ENCODE results near the gene INPP4A. TPM values are rescaled to one million over a fixed set of nuclear protein-coding genes. Genes with fewer than 3 reads are reported as not detected.

INPP4A gene
- total and polyA plus RNA-seq, 10 of the 15 experiments (the other 5 are each of a cell fraction or from before 2014, with no cell fraction given): 4.7 to 62.3 (median 36.9) TPM

DNA sequence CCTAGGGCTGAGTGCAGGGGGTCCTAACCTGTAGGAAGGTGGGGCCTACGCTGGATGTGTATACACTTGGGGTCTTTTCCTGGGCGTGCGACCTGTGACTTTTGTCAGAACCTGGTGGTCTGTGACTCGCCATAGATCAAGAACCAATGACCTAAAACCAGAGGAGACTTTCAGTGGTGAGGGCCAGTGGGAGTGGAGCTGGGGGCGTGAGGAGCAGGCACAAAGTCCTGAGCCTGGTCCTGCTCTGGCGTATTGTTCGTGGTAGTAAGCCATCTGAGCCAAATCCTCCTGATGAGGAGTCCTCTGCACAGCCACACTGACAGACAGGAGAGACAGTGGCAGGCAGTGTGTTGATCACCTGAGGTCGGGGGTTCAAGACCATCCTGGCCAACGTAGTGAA is 8.9 kb downstream of the INPP4A start:
- Histone ChIP-seq H2AFZ (ENCODE audit: control insufficient read depth, low read depth, low read length) (no peak overlapping the region), H4K20me1 (ENCODE audit: control insufficient read depth, insufficient read depth) (no peaks in the 10 kb centered on the region; the same call in 1 of the 2 replicates), H3K4me1 (ENCODE audit: control insufficient read depth, insufficient read depth, low read length) (peaks cover 62% of the 10 kb centered on the region), H3K36me3 (ENCODE audit: control insufficient read depth in 2 of 2, insufficient read depth in 2 of 2, low read length in 1 of 2) (peaks cover 6 to 18% of the 10 kb centered on the region in 2 experiments; a peak in 3 of 4 replicates), H3K9me3 (replicated peaks; ENCODE audit: control insufficient read depth, insufficient read depth, low read length) (no peaks in the 10 kb centered on the region), H3K79me2 (ENCODE audit: control insufficient read depth, insufficient read depth, low read length) (peaks cover 96% of the 10 kb centered on the region), H3K4me3 (no peak overlapping the region), H3K9ac (ENCODE audit: control insufficient read depth, insufficient read depth, low read length) (no peak overlapping the region), H3K4me2 (ENCODE audit: control insufficient read depth, insufficient read depth) (0 out of 2 replicates have a peak overlapping the region, but pooled peaks have one; percentile 7), H3K27ac (ENCODE audit: control insufficient read depth, insufficient read depth) (peak overlapping the region; percentile 27; the same call in 1 of the 2 replicates), H3K27me3 (replicated peaks in 1 of 2; ENCODE audit: control insufficient read depth in 2 of 2, insufficient read depth in 2 of 2, low read length in 1 of 2) (no peaks in the 10 kb centered on the region)
- RAD21 ChIA-PET (ENCODE audit: unreplicated experiment): interaction anchor here (1.8 to 13.1 kb wide), 5 partner anchors 14 to 35 kb away, joined by 5 to 199 read pairs (median 8); no protein-coding TSS in a partner anchor
- no TSS peak for BruUV-seq (replicated peaks)
- FAIRE-seq (no peak), ATAC-seq (no peak), DNase-seq (ENCODE audit: low read depth, low spot score) (no peak)
- TF ChIP-seq ZBED1 (IDR thresholded peaks at IDR 0.05; ENCODE audit: borderline replicate concordance): no peak
- TF ChIP-seq NBN (IDR thresholded peaks at IDR 0.05): 0 out of 2 replicates have a peak, but pooled peaks have one; percentile 6
- 0 out of 2 replicates have a peak, but pooled peaks have one; percentile 34 for TF ChIP-seq WRNIP1 (IDR thresholded peaks at IDR 0.05; ENCODE audit: borderline replicate concordance, low read depth, low read length)
- SMC1A ChIA-PET (ENCODE audit: uncharacterized antibody, unreplicated experiment): interaction anchor here (1.0 to 28.2 kb wide), 4 partner anchors 11 to 103 kb away, joined by 3 to 816 read pairs (median 217); no protein-coding TSS in a partner anchor
- in situ Hi-C loops (cut with MboI): no loop called here
- WGBS (ENCODE audit: insufficient coverage, insufficient replicate concordance, low lambda C conversion rate, missing lambda C conversion rate): 88% methylated on average over 9 of the region's 9 CpGs
- CTCF ChIA-PET: interaction anchor here (0.7 to 5.3 kb wide), 6 partner anchors 11 to 65 kb away, joined by 3 to 32 read pairs (median 4); no protein-coding TSS in a partner anchor
- POLR2A ChIA-PET: interaction anchor here (0.6 to 27.0 kb wide), 6 partner anchors 8 to 1918 kb away, joined by 3 to 545 read pairs (median 16); no protein-coding TSS in a partner anchor
- intact Hi-C loops (cut with micrococcal nuclease; ENCODE audit: unreplicated experiment): no loop called here

DNA sequence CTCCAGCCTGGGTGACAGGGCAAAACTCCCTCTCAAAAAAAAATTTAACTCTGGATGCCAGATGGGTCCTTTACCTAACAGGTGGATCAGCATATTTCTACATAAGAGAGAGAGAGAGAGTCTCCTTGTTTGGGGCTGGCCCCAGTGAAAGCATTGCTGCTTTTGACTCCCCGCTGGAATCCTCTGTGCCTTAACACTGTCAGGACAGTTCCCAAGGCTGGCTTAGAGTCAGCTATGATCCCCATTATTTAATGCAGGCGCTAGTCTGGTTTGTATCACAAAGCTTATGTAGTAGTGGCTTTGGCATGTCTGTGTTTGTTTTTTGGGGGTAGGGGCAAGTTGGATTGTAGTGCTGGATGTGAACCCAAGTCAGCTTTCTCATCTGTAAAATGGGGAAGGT is 9.4 kb downstream of the INPP4A start:
- ChIA-PET SMC1A (ENCODE audit: uncharacterized antibody, unreplicated experiment) (interaction anchor here (2.1 to 28.2 kb wide), 3 partner anchors 10 to 103 kb away, joined by 9 to 816 read pairs (median 425); no protein-coding TSS in a partner anchor), RAD21 (ENCODE audit: unreplicated experiment) (interaction anchor here (0.7 to 13.1 kb wide), 6 partner anchors 7 to 65 kb away, joined by 3 to 199 read pairs (median 10); no protein-coding TSS in a partner anchor), POLR2A (interaction anchor here (3.1 to 27.0 kb wide), 3 partner anchors 12 to 27 kb away, joined by 8 to 545 read pairs (median 271); no protein-coding TSS in a partner anchor), CTCF (interaction anchor here (0.7 to 5.3 kb wide), 6 partner anchors 11 to 33 kb away, joined by 3 to 32 read pairs (median 6); no protein-coding TSS in a partner anchor)
- peak overlapping the region; percentile 53; the same call in 1 of the 2 replicates for H3K4me3 ChIP-seq
- H3K4me2 ChIP-seq (ENCODE audit: control insufficient read depth, insufficient read depth): peak overlapping the region; percentile 65
- no peaks in the 10 kb centered on the region; the same call in 1 of the 2 replicates for H4K20me1 ChIP-seq (ENCODE audit: control insufficient read depth, insufficient read depth)
- DNase-seq (ENCODE audit: low read depth, low spot score) (no peak), ATAC-seq (no peak), FAIRE-seq (no peak)
- TF ChIP-seq SMARCA5 (IDR thresholded peaks at IDR 0.05) (peak; percentile 37; the same call in 1 of the 2 replicates), ZNF274 (IDR thresholded peaks at IDR 0.05; ENCODE audit: insufficient read depth, insufficient read length) (no peak), TCF12 (IDR thresholded peaks at IDR 0.05; ENCODE audit: low read depth, low read length) (no peak)
- H2AFZ ChIP-seq (ENCODE audit: control insufficient read depth, low read depth, low read length): no peak overlapping the region
- intact Hi-C loops (cut with micrococcal nuclease; ENCODE audit: unreplicated experiment) (loop anchor here (2.0 kb wide), 1 partner anchor 41 kb away; no protein-coding TSS in a partner anchor), in situ Hi-C loops (cut with MboI) (no loop called here)
- H3K27ac ChIP-seq (ENCODE audit: control insufficient read depth, insufficient read depth): peak overlapping the region; percentile 77
- BruUV-seq (replicated peaks): no TSS peak
- 0 out of 2 replicates have a peak overlapping the region, but pooled peaks have one; percentile 21 for H3K9ac ChIP-seq (ENCODE audit: control insufficient read depth, insufficient read depth, low read length)
- no peaks in the 10 kb centered on the region for H3K27me3 ChIP-seq (replicated peaks in 1 of 2; ENCODE audit: control insufficient read depth in 2 of 2, insufficient read depth in 2 of 2, low read length in 1 of 2)
- no peaks in the 10 kb centered on the region for H3K9me3 ChIP-seq (replicated peaks; ENCODE audit: control insufficient read depth, insufficient read depth, low read length)
- peaks cover 96% of the 10 kb centered on the region for H3K79me2 ChIP-seq (ENCODE audit: control insufficient read depth, insufficient read depth, low read length)
- 68% methylated on average over 2 of the region's 2 CpGs for WGBS (ENCODE audit: insufficient coverage, insufficient replicate concordance, low lambda C conversion rate, missing lambda C conversion rate)
- H3K4me1 ChIP-seq (ENCODE audit: control insufficient read depth, insufficient read depth, low read length): peaks cover 68% of the 10 kb centered on the region
- H3K36me3 ChIP-seq (ENCODE audit: control insufficient read depth in 2 of 2, insufficient read depth in 2 of 2, low read length in 1 of 2): peaks cover 6 to 23% of the 10 kb centered on the region in 2 experiments; a peak in 3 of 4 replicates

All from GM12878 (cell line).